ENCODE data around the gene PLCH2. TPM values are rescaled to one million over a fixed set of nuclear protein-coding genes. Genes with fewer than 3 reads are reported as not detected.

Gene PLCH2
- total and polyA plus RNA-seq, 2 donors (not counting 1 experiment from before 2014, with no cell fraction given): 20.0 to 34.9 TPM

GRCh38 chr1:2459757-2460156 is 16.3 kb upstream of the PLCH2 start:
- H3K27ac ChIP-seq (ENCODE audit: low read length in 2 of 2): no peak overlapping the region
- intact Hi-C loops (cut with micrococcal nuclease): no loop called here
- peaks cover 4% of the 10 kb centered on the region for H3K27me3 Mint-ChIP-seq
- ChIA-PET POLR2A (no interaction called here), CTCF (no interaction called here)
- WGBS (ENCODE audit: insufficient coverage): 84% methylated on average over 23 of the region's 23 CpGs
- no peaks in the 10 kb centered on the region for H4K20me1 ChIP-seq (ENCODE audit: control insufficient read depth, insufficient read depth, low read length, poor library complexity, severe bottlenecking)
- no peak overlapping the region for H3K4me2 ChIP-seq (replicated peaks; ENCODE audit: low read depth, low read length, poor library complexity, severe bottlenecking)
- no peak for TF ChIP-seq EZH2 (IDR thresholded peaks at IDR 0.05; ENCODE audit: borderline replicate concordance, insufficient read depth, low read depth, low read length, poor library complexity, severe bottlenecking)
- no peak for TF ChIP-seq CTCF (IDR thresholded peaks at IDR 0.05)
- no peaks in the 10 kb centered on the region for H3K4me1 Mint-ChIP-seq
- H3K9me3 Mint-ChIP-seq (ENCODE audit: insufficient read depth): no peaks in the 10 kb centered on the region
- no peak overlapping the region for H3K4me3 ChIP-seq (ENCODE audit: control extremely low read depth in 1 of 5, extremely low read depth in 1 of 5, insufficient read depth in 1 of 5, low read depth in 2 of 5, low read length in 4 of 5)
- no peaks in the 10 kb centered on the region for H3K79me2 ChIP-seq (ENCODE audit: control insufficient read depth, insufficient read depth, low read length)
- peaks cover 0 to 7% (median 0%) of the 10 kb centered on the region in 4 experiments for H3K27me3 ChIP-seq (replicated peaks in 1 of 4; ENCODE audit: control extremely low read depth in 1 of 4, control insufficient read depth in 3 of 4, insufficient read depth in 4 of 4, low read length in 3 of 4)
- no peaks in the 10 kb centered on the region for H3K36me3 ChIP-seq (replicated peaks in 1 of 2; ENCODE audit: control extremely low read depth in 1 of 2, control insufficient read depth in 1 of 2, extremely low read depth in 1 of 2, insufficient read depth in 2 of 2, low read length in 1 of 2)
- no peaks in the 10 kb centered on the region for H3K9me3 ChIP-seq (ENCODE audit: control extremely low read depth in 1 of 3, control insufficient read depth in 2 of 3, insufficient read depth in 1 of 3, low read length in 2 of 3)
- no peak overlapping the region for H3K9ac ChIP-seq (ENCODE audit: low read length)
- H3K27ac Mint-ChIP-seq: no peak overlapping the region
- DNase-seq (no peak), ATAC-seq (ENCODE audit: low read depth) (no peak)
- no peak overlapping the region for H3K4me3 Mint-ChIP-seq
- no peaks in the 10 kb centered on the region for H3K4me1 ChIP-seq (ENCODE audit: control insufficient read depth in 2 of 2, insufficient read depth in 2 of 2, low read length in 2 of 2)
- no peak overlapping the region for H2AFZ ChIP-seq (ENCODE audit: insufficient read depth, low read depth, low read length, poor library complexity, severe bottlenecking)

- Histone ChIP-seq H3K4me2 (replicated peaks; ENCODE audit: low read depth, low read length, poor library complexity, severe bottlenecking) (no peak overlapping the region), H3K27ac (ENCODE audit: low read length in 2 of 2) (no peak overlapping the region), H3K9ac (ENCODE audit: low read length) (no peak overlapping the region), H2AFZ (ENCODE audit: insufficient read depth, low read depth, low read length, poor library complexity, severe bottlenecking) (no peak overlapping the region), H3K27me3 (replicated peaks in 1 of 4; ENCODE audit: control extremely low read depth in 1 of 4, control insufficient read depth in 3 of 4, insufficient read depth in 4 of 4, low read length in 3 of 4) (peaks cover 0 to 7% (median 0%) of the 10 kb centered on the region in 4 experiments), H3K4me1 (ENCODE audit: control insufficient read depth in 2 of 2, insufficient read depth in 2 of 2, low read length in 2 of 2) (no peaks in the 10 kb centered on the region), H3K79me2 (ENCODE audit: control insufficient read depth, insufficient read depth, low read length) (no peaks in the 10 kb centered on the region), H3K9me3 (ENCODE audit: control extremely low read depth in 1 of 3, control insufficient read depth in 2 of 3, insufficient read depth in 1 of 3, low read length in 2 of 3) (no peaks in the 10 kb centered on the region), H4K20me1 (ENCODE audit: control insufficient read depth, insufficient read depth, low read length, poor library complexity, severe bottlenecking) (no peaks in the 10 kb centered on the region), H3K4me3 (ENCODE audit: control extremely low read depth in 1 of 5, extremely low read depth in 1 of 5, insufficient read depth in 1 of 5, low read depth in 2 of 5, low read length in 4 of 5) (no peak overlapping the region), H3K36me3 (replicated peaks in 1 of 2; ENCODE audit: control extremely low read depth in 1 of 2, control insufficient read depth in 1 of 2, extremely low read depth in 1 of 2, insufficient read depth in 2 of 2, low read length in 1 of 2) (no peaks in the 10 kb centered on the region)
- H3K27me3 Mint-ChIP-seq: peaks cover 4% of the 10 kb centered on the region
- no peak overlapping the region for H3K27ac Mint-ChIP-seq
- intact Hi-C loops (cut with micrococcal nuclease): no loop called here
- no peak for TF ChIP-seq EZH2 (IDR thresholded peaks at IDR 0.05; ENCODE audit: borderline replicate concordance, insufficient read depth, low read depth, low read length, poor library complexity, severe bottlenecking)
- no peak for TF ChIP-seq CTCF (IDR thresholded peaks at IDR 0.05)
- ChIA-PET POLR2A (no interaction called here), CTCF (no interaction called here)
- 54% methylated on average over 8 of the region's 8 CpGs for WGBS (ENCODE audit: insufficient coverage)
- DNase-seq (no peak), ATAC-seq (ENCODE audit: low read depth) (no peak)
- H3K4me3 Mint-ChIP-seq: no peak overlapping the region
- no peaks in the 10 kb centered on the region for H3K9me3 Mint-ChIP-seq (ENCODE audit: insufficient read depth)
- no peaks in the 10 kb centered on the region for H3K4me1 Mint-ChIP-seq
These were observed 15.9 kb upstream of the PLCH2 start for GRCh38 chr1:2460203-2460602.

Data from B cell (primary cell).